HepG2 (cell line): ENCODE results near the gene CENPC. TPM values are rescaled to one million over a fixed set of nuclear protein-coding genes. Genes with fewer than 3 reads are reported as not detected.

Source experiments
- ATAC-seq: fragments of 200-7000 bp; cut with Tn5 transposase; 3 replicates; pipeline ENCODE4 v1.9.1; 2020; ENCODE audit warnings: mild to moderate bottlenecking, moderate library complexity
- BruUV-seq: library from RNA; stranded (reverse); fragments of 400-500 nt; replicated peaks from 2 replicates; lab custom pipeline; 2021; lab: Mats Ljungman, UMichigan
- CTCF ChIA-PET: fragments of 300-600 bp; formaldehyde crosslinking; extraction: SDS; loops from one replicate; lab custom pipeline; 2021; ENCODE audit warnings: low total read pairs, inconsistent platforms, low intra/inter-chr PET ratio; lab: Yijun Ruan, JAX
- POLR2A ChIA-PET: fragments of 350-600 bp; sonication (Branson Sonifier 250); formaldehyde crosslinking; loops from one replicate; lab custom pipeline; 2020; ENCODE audit warnings: antibody characterized with exemption, inconsistent platforms; lab: Yijun Ruan, JAX
- DNase-seq: peaks from one replicate; pipeline ENCODE4 v3.0.0-alpha.2; 2015; ENCODE audit warnings: low spot score
- FAIRE-seq: peaks from 3 replicates; lab custom pipeline; 2011; peaks lifted over from hg19 to GRCh38; lab: Jason Lieb, UNC
- H2AFZ ChIP-seq: one replicate; pipeline ENCODE4 v1.6.1; 2011; ENCODE audit warnings: low read length, inconsistent platforms
- H3K27ac ChIP-seq: fragments of 300-600 bp; 3 replicates; pipeline ENCODE4 v1.8.0; 2011; ENCODE audit warnings: mixed run types, mild to moderate bottlenecking, mixed read lengths, low read length, inconsistent platforms; ENCODE audit not compliant: insufficient read depth; ENCODE audit errors: extremely low read length
- H3K27me3 ChIP-seq, 2 experiments: fragments of 200-600 bp in 1 of 2; 2 replicates in 1 of 2; 3 replicates in 1 of 2; pipeline versions ENCODE4 v1.6.0 to v1.8.0; 2011; ENCODE audit warnings: low read length in 2 of 2, mild to moderate bottlenecking in 2 of 2, moderate library complexity in 2 of 2, inconsistent platforms in 1 of 2; ENCODE audit not compliant: insufficient read depth in 2 of 2, control insufficient read depth in 1 of 2
- H3K36me3 ChIP-seq, 2 experiments: fragments of 200-600 bp in 1 of 2; replicated peaks in 1 of 2; 2 replicates in 1 of 2; 3 replicates in 1 of 2; pipeline versions ENCODE4 v1.5.1 to v1.8.0; 2011; ENCODE audit warnings: low read length in 2 of 2, inconsistent platforms in 1 of 2; ENCODE audit not compliant: insufficient read depth in 2 of 2, control insufficient read depth in 1 of 2
- H3K4me1 ChIP-seq: 2 replicates; pipeline ENCODE4 v1.5.1; 2012; ENCODE audit warnings: low read length, inconsistent platforms; ENCODE audit not compliant: insufficient read depth
- H3K4me2 ChIP-seq: 2 replicates; pipeline ENCODE4 v1.6.0; 2011; ENCODE audit warnings: low read depth, low read length, inconsistent platforms
- H3K4me3 ChIP-seq, 3 experiments: fragments of 200-600 bp in 1 of 3; sonication (generic), shearing (Covaris generic) in 1 of 3; replicated peaks in 1 of 3; 2 replicates each; pipeline ENCODE4 v1.5.1; 2011 to 2016; ENCODE audit warnings: low read length in 3 of 3, inconsistent platforms in 2 of 3, low read depth in 2 of 3, mild to moderate bottlenecking in 2 of 3, control low read depth in 1 of 3, mixed read lengths in 1 of 3; ENCODE audit not compliant: insufficient read depth in 1 of 3
- H3K79me2 ChIP-seq: one replicate; pipeline ENCODE4 v1.6.1; 2011; ENCODE audit warnings: low read length, inconsistent platforms; ENCODE audit not compliant: insufficient read depth
- H3K9ac ChIP-seq: 2 replicates; pipeline ENCODE4 v1.6.0; 2011; ENCODE audit warnings: mild to moderate bottlenecking, low read depth, low read length, inconsistent platforms; ENCODE audit not compliant: insufficient read depth
- H3K9me3 ChIP-seq: 2 replicates; pipeline ENCODE4 v1.5.1; 2012; ENCODE audit warnings: mild to moderate bottlenecking, low read length
- H4K20me1 ChIP-seq: 2 replicates; pipeline ENCODE4 v1.6.0; 2011; ENCODE audit warnings: inconsistent platforms, mild to moderate bottlenecking, low read length, moderate library complexity; ENCODE audit not compliant: insufficient read depth
- FIP1L1 ChIP-seq: fragments of 200-400 bp; formaldehyde crosslinking; IDR thresholded peaks from 2 replicates; pipeline ENCODE4 v1.6.1; 2018; ENCODE audit warnings: low read depth, mild to moderate bottlenecking, low read length, moderate library complexity, borderline replicate concordance; ENCODE audit not compliant: insufficient read depth
- GPN1 ChIP-seq: sonication (generic); formaldehyde crosslinking; IDR thresholded peaks from 2 replicates; pipeline ENCODE4 v1.5.1; 2020; ENCODE audit warnings: missing genetic modification reagents, borderline replicate concordance
- KDM1A ChIP-seq: IDR thresholded peaks from 2 replicates; pipeline ENCODE4 v1.6.1; 2016; ENCODE audit warnings: missing compliant biosample characterization
- SUZ12 ChIP-seq: fragments of 150-350 bp; IDR thresholded peaks from 2 replicates; pipeline ENCODE4 v1.6.1; 2014; ENCODE audit warnings: low read depth, low read length
- ZNF33B ChIP-seq: sonication (generic); formaldehyde crosslinking; IDR thresholded peaks from 2 replicates; pipeline ENCODE4 v1.5.1; 2020; ENCODE audit warnings: mild to moderate bottlenecking, missing genetic modification reagents
- ZNF501 ChIP-seq: sonication (generic); formaldehyde crosslinking; IDR thresholded peaks from 2 replicates; pipeline ENCODE4 v1.5.1; 2020; ENCODE audit warnings: mild to moderate bottlenecking, moderate library complexity, missing genetic modification reagents
- ZNF792 ChIP-seq: IDR thresholded peaks from 2 replicates; pipeline ENCODE4 v1.6.1; 2016
- WGBS: methylation state at CpG from one replicate; pipeline ENCODE4 v1.1.6; 2017; ENCODE audit warnings: low lambda C conversion rate; 5-methylcytosine and 5-hydroxymethylcytosine counted together
- in situ Hi-C: cut with HindIII; loops from 2 replicates; pipeline ENCODE4 v1.10.0; 2017; ENCODE audit warnings: low pct_unique_long_range_greater_than_20kb; ENCODE audit not compliant: extremely low pct_ligation_motif_present
- intact Hi-C: fragments of 100-400 bp; cut with micrococcal nuclease; formaldehyde crosslinking; loops from one replicate; pipeline ENCODE4 v1.10.0; 2022; ENCODE audit not compliant: unreplicated experiment
- polyA plus RNA-seq, 8 experiments: library from polyadenylated mRNA; depleted of rRNA in 3 of 8; stranded (reverse) in 7 of 8; unstranded in 1 of 8; fragments of >200 nt; fragmentation: Illumina TruSeq in 4 of 8; extraction: Trizol in 4 of 8; gene quantifications; 2 replicates each; pipeline versions ENCODE4 v1.2.1 to v1.2.3, GENCODE V29; 2011 to 2016; ENCODE audit warnings: low read depth in 4 of 8, missing spikeins in 1 of 8, mixed read lengths in 1 of 8; ENCODE audit not compliant: insufficient read depth in 1 of 8
- total RNA-seq, 5 experiments: library from RNA; depleted of rRNA; stranded (reverse); fragments of >200 nt; fragmentation: Illumina TruSeq; extraction: Trizol; gene quantifications; 2 replicates each; pipeline ENCODE4 v1.2.3, GENCODE V29; 2016; ENCODE audit warnings: low read depth in 1 of 5
- TF ChIP-seq, protein P1 (sequence below): sonication (generic); formaldehyde crosslinking; IDR thresholded peaks from 2 replicates; pipeline ENCODE4 v1.9.0; 2022; ENCODE audit warnings: low read depth, missing genetic modification reagents

CENPC gene
- total and polyA plus RNA-seq, 2 of the 13 experiments (the other 11 are each of a cell fraction or from before 2014, with no cell fraction given): 4.7 to 16.4 TPM

DNA sequence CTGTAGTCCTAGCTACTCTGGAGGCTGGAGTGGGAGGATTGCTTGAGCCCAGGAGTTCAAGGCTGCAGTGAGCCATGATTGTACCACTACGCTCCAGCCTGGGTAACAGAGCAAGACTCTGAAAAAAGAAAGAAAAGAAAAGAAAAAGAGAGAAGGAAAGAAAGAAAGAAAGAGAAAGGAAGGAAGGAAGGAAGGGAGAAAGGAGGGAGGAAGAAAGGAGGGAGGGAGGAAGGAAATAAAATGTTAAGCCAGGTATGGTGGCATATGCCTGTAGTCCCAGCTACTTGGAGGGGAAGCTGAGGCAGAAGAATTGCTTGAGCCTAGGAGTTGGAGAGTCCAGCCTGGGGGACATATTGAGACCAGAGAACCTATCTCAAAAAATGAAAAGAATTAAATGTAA, 25.2 kb upstream of the CENPC start (continued):
- TF ChIP-seq, protein P1, sequence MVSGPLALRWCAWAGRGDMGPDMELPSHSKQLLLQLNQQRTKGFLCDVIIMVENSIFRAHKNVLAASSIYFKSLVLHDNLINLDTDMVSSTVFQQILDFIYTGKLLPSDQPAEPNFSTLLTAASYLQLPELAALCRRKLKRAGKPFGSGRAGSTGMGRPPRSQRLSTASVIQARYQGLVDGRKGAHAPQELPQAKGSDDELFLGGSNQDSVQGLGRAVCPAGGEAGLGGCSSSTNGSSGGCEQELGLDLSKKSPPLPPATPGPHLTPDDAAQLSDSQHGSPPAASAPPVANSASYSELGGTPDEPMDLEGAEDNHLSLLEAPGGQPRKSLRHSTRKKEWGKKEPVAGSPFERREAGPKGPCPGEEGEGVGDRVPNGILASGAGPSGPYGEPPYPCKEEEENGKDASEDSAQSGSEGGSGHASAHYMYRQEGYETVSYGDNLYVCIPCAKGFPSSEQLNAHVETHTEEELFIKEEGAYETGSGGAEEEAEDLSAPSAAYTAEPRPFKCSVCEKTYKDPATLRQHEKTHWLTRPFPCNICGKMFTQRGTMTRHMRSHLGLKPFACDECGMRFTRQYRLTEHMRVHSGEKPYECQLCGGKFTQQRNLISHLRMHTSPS (CRISPR knock-in tag): no peak
- TF ChIP-seq, all 625 proteins: peak for 0

DNA sequence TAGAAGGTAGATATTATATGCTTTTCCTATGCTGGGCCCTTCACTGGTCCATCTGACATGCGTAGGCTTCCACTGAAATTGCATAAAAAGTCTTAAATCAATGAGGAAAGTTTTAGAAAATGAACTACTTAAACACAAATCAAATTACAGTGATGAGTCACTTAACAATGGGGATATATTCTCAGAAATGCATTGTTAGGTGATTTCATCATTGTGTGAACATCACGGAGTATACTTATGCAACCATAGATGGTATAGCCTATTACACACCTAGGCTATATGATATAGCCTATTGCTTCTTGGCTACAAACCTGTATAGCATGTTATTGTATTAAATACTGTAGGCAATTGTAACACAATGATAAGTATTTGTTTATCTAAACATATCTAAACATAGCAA, 23.5 kb upstream of the CENPC start:
- ChIA-PET CTCF (no interaction called here), POLR2A (no interaction called here)
- Histone ChIP-seq H3K36me3 (no peaks in the 10 kb centered on the region), H3K79me2 (no peaks in the 10 kb centered on the region), H3K4me2 (no peak overlapping the region), H3K4me1 (no peaks in the 10 kb centered on the region), H4K20me1 (no peaks in the 10 kb centered on the region), H3K4me3 (no peak overlapping the region), H3K27ac (no peak overlapping the region), H3K27me3 (no peaks in the 10 kb centered on the region; a peak in 1 of 5 replicates), H3K9me3 (no peaks in the 10 kb centered on the region), H3K9ac (no peak overlapping the region), H2AFZ (no peak overlapping the region)
- WGBS: 31% methylated on average over 2 of the region's 2 CpGs
- ATAC-seq: no peak
- no peak for TF ChIP-seq ZNF33B (CRISPR knock-in tag)
- no peak for TF ChIP-seq ZNF501 (CRISPR knock-in tag)
- no peak for TF ChIP-seq SUZ12
- no peak for TF ChIP-seq FIP1L1
- no peak for TF ChIP-seq KDM1A (CRISPR knock-in tag)
- TF ChIP-seq GPN1 (CRISPR knock-in tag): no peak
- TF ChIP-seq ZNF792 (CRISPR knock-in tag): no peak
- in situ Hi-C loops (loop anchor here (25.0 kb wide), 1 partner anchor 343 kb away; no protein-coding TSS in a partner anchor), intact Hi-C loops (no loop called here)
- no peak for DNase-seq
- BruUV-seq: no TSS peak
- no peak for FAIRE-seq
